KOPT-K1 (cell line): ENCODE results near the gene CYP4B1.
"Not testable (repeated sequence)": the region's sequence is repeated elsewhere in the genome, so short reads cannot be mapped to it uniquely, and the experiment has no call there.

Experiments
- H3K27ac ChIP-seq: fragments of 200-600 bp; sonication (generic); 2 replicates; pipeline ENCODE4 v1.5.1; 2016; ENCODE audit warnings: antibody characterized with exemption, mild to moderate bottlenecking, low read depth, low read length; ENCODE audit not compliant: poor library complexity, severe bottlenecking
- H3K36me3 ChIP-seq: fragments of 200-600 bp; sonication (generic); 2 replicates; pipeline ENCODE4 v1.5.1; 2017; ENCODE audit warnings: antibody characterized with exemption, mild to moderate bottlenecking, low read length, moderate library complexity; ENCODE audit not compliant: insufficient read depth
- H3K9me3 ChIP-seq: fragments of 200-600 bp; sonication (generic); 2 replicates; pipeline ENCODE4 v1.5.1; 2017; ENCODE audit warnings: antibody characterized with exemption, low read length, mild to moderate bottlenecking; ENCODE audit not compliant: insufficient read depth, poor library complexity, severe bottlenecking

The CYP4B1 gene

GRCh38 chr1:46772571-46772970 lies 26.3 kb upstream of the CYP4B1 start:
- Histone ChIP-seq H3K36me3 (no peaks in the 10 kb centered on the region), H3K27ac (no peak overlapping the region), H3K9me3 (peaks cover 41% of the 10 kb centered on the region)

- Histone ChIP-seq H3K36me3 (no peaks in the 10 kb centered on the region), H3K9me3 (peaks cover 40% of the 10 kb centered on the region), H3K27ac (no peak overlapping the region)
These were observed 24.5 kb upstream of the CYP4B1 start for GRCh38 chr1:46774297-46774696.

DNA sequence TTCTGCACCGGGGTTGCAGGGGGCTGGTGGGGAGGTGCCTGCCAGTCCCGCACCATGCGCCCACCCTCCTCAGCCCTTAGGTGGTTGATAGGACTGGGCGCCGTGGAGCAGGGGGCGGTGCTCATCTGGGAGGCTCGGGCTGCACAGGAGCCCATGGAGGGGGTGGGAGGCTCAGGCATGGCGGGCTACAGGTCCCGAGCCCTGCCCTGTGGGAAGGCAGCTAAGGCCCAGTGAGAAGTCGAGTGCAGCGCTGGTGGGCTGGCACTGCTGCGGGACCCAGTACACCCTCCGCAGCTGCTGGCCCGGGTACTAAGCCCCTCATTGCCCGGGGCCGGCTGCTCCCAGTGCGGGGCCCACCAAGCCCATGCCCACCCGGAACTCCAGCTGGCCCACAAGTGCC lies 20.4 kb upstream of the CYP4B1 start:
- H3K9me3 ChIP-seq, result peaks cover 17% of the 10 kb centered on the region

GRCh38 chr1:46784666-46785065 lies 14.2 kb upstream of the CYP4B1 start:
- Histone ChIP-seq H3K27ac (no peak overlapping the region), H3K36me3 (no peaks in the 10 kb centered on the region), H3K9me3 (peaks cover 14% of the 10 kb centered on the region)

More for the DNA sequence above, 20.4 kb upstream of the CYP4B1 start:
- not testable (repeated sequence) for H3K27ac ChIP-seq, H3K36me3 ChIP-seq

DNA sequence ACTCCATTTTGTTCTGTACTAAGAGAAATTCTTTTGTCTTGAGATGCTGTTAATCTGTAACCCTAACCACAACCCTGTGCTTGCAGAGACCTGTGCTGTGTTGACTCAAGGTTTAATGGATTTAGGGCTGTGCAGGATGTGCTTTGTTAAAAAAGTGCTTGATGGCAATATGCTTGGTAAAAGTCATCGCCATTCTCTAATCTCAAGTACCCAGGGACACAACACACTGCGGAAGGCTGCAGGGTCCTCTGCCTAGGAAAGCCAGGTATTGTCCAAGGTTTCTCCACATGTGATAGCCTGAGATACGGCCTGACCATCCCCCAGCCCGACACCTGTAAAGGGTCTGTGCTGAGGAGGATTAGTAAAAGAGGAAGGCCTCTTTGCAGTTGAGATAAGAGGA lies 10.2 kb upstream of the CYP4B1 start:
- H3K27ac ChIP-seq, H3K36me3 ChIP-seq, H3K9me3 ChIP-seq: not testable (repeated sequence)

- Histone ChIP-seq H3K36me3 (no peaks in the 10 kb centered on the region), H3K27ac (no peak overlapping the region), H3K9me3 (no peaks in the 10 kb centered on the region)
These were observed 8.3 kb upstream of the CYP4B1 start for GRCh38 chr1:46790446-46791101.

- no peak overlapping the region for H3K27ac ChIP-seq
- H3K36me3 ChIP-seq, result no peaks in the 10 kb centered on the region
These were observed 5.7 kb upstream of the CYP4B1 start for GRCh38 chr1:46793126-46793525.

GRCh38 chr1:46797696-46798470 lies 963 bp upstream of the CYP4B1 start:
- no peaks in the 10 kb centered on the region for H3K36me3 ChIP-seq
- no peak overlapping the region for H3K27ac ChIP-seq
- no peaks in the 10 kb centered on the region for H3K9me3 ChIP-seq

More at GRCh38 chr1:46793126-46793525, 5.7 kb upstream of the CYP4B1 start:
- H3K9me3 ChIP-seq, result no peaks in the 10 kb centered on the region

GRCh38 chr1:46800742-46801141 lies 1.9 kb downstream of the CYP4B1 start:
- Histone ChIP-seq H3K27ac (no peak overlapping the region), H3K36me3 (no peaks in the 10 kb centered on the region), H3K9me3 (no peaks in the 10 kb centered on the region)

- Histone ChIP-seq H3K27ac (no peak overlapping the region), H3K9me3 (no peaks in the 10 kb centered on the region), H3K36me3 (no peaks in the 10 kb centered on the region)
These were observed 2.6 kb downstream of the CYP4B1 start for GRCh38 chr1:46801323-46802055.

- Histone ChIP-seq H3K27ac (no peak overlapping the region), H3K36me3 (no peaks in the 10 kb centered on the region), H3K9me3 (no peaks in the 10 kb centered on the region)
These were observed 3.2 kb downstream of the CYP4B1 start for GRCh38 chr1:46802081-46802480.

DNA sequence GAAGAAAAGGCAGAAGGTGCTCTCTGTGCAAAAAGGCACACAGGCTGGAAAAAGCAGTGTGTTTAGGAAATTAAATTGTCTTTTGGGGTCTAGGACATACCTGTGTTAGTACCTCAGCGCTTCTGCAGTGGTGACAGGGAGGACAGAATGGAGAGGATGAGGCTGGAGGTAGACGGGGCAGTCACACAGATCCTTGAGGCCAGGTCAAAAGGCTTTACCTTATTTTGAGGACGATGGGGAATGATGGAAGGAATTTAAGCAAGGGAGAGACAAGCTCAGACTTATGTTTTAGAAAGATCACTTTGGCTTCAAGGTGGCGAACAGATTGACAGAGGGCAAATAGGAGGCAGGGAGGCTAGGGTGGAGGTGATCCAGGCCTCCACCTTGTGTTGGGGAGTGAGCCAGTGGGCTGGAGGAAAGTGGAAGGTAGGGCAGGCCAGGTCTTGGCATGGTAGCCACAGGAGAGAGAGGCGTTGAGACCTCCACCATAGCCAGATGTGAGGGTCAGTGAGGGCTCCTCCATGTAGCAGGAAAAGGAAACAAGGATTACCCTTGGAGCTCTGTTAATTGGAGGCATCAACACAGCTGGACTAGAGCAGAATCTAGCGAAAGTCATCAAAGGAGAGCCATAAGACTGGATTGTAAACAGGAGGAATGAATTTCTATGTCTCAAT lies 4.2 kb downstream of the CYP4B1 start:
- Histone ChIP-seq H3K27ac (no peak overlapping the region), H3K9me3 (no peaks in the 10 kb centered on the region), H3K36me3 (no peaks in the 10 kb centered on the region)

- Histone ChIP-seq H3K36me3 (no peaks in the 10 kb centered on the region), H3K27ac (no peak overlapping the region), H3K9me3 (peaks cover under 1% of the 10 kb centered on the region)
These were observed 5.4 kb downstream of the CYP4B1 start for GRCh38 chr1:46804027-46804889.

DNA sequence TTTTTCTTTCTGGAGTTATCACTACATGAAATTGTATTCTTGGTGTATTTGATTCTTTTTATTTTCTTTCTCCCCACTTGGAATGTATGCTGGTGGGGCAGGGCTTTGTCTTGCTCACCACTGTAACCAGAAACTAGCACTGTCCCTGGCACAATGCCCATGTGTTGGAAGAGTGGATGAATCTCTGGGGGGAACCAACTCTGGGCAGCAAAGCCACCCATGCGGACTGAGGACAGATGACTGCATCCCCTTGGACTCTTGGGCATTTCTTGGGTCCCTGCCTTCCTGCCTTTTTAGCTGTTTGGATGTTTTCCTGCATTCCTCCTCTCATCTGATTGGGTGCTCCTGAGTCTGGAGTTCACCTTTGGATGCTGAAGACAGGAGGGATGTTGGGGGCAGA lies 6.1 kb downstream of the CYP4B1 start:
- Histone ChIP-seq H3K36me3 (no peaks in the 10 kb centered on the region), H3K27ac (no peak overlapping the region), H3K9me3 (peaks cover 3% of the 10 kb centered on the region)
